WTC11 (cell line): Measurements from ENCODE around the gene ANKRD11. TPM values are rescaled to one million over a fixed set of nuclear protein-coding genes. Genes with fewer than 3 reads are reported as not detected.
A peak's percentile ranks its signal among the peaks of the same experiment; 100 is the strongest.

Experiments used
- ATAC-seq: fragments of 200-7000 bp; cut with Tn5 transposase; 2 replicates; pipeline ENCODE4 v1.10.0; 2021; ENCODE audit warnings: mild to moderate bottlenecking, moderate library complexity
- CTCF ChIA-PET: fragments of 300-600 bp; sonication (Branson Sonifier 250); formaldehyde crosslinking; loops from one replicate; lab custom pipeline; 2021; ENCODE audit warnings: antibody characterized with exemption; lab: Charles Lee
- POLR2A ChIA-PET: fragments of 350-600 bp; sonication (Branson Sonifier 250); formaldehyde crosslinking; loops from one replicate; lab custom pipeline; 2021; ENCODE audit warnings: antibody characterized with exemption; lab: Charles Lee
- DNase-seq: peaks from one replicate; pipeline ENCODE4 v3.0.0; 2021; ENCODE audit warnings: low spot score
- H3K27ac Mint-ChIP-seq: 2 replicates; pipeline ENCODE4 v1.8.0; 2021; ENCODE audit warnings: mixed read lengths
- H3K27me3 Mint-ChIP-seq: 2 replicates; pipeline ENCODE4 v1.8.0; 2021; ENCODE audit warnings: low read depth, mild to moderate bottlenecking, moderate library complexity, mixed read lengths
- H3K36me3 Mint-ChIP-seq: 2 replicates; pipeline ENCODE4 v1.8.0; 2021; ENCODE audit warnings: mixed read lengths
- H3K4me1 Mint-ChIP-seq: 2 replicates; pipeline ENCODE4 v1.8.0; 2022; ENCODE audit warnings: mixed read lengths
- H3K4me3 Mint-ChIP-seq: 2 replicates; pipeline ENCODE4 v1.8.0; 2021; ENCODE audit warnings: mild to moderate bottlenecking, moderate library complexity, mixed read lengths
- H3K9me3 Mint-ChIP-seq: 2 replicates; pipeline ENCODE4 v1.8.0; 2021; ENCODE audit warnings: mixed read lengths
- CBFB ChIP-seq: sonication (generic); formaldehyde crosslinking; IDR thresholded peaks from 2 replicates; pipeline ENCODE4 v1.8.1; 2022; ENCODE audit warnings: mild to moderate bottlenecking, low read depth, missing genetic modification reagents
- CDX4 ChIP-seq: fragments of 250-450 bp; sonication (Bioruptor Pico); IDR thresholded peaks from 2 replicates; pipeline ENCODE4 v1.9.0; 2021; ENCODE audit warnings: moderate library complexity, mild to moderate bottlenecking, inconsistent platforms, borderline replicate concordance
- ESRRA ChIP-seq: sonication (generic); formaldehyde crosslinking; IDR thresholded peaks from 2 replicates; pipeline ENCODE4 v1.8.1; 2022; ENCODE audit warnings: mild to moderate bottlenecking, missing genetic modification reagents, borderline replicate concordance
- MLX ChIP-seq: sonication (generic); formaldehyde crosslinking; IDR thresholded peaks from 2 replicates; pipeline ENCODE4 v1.8.1; 2023; ENCODE audit warnings: mild to moderate bottlenecking, missing genetic modification reagents, moderate library complexity
- MXD4 ChIP-seq: fragments of 250-450 bp; sonication (Bioruptor Pico); IDR thresholded peaks from 2 replicates; pipeline ENCODE4 v1.8.0; 2021; ENCODE audit warnings: mild to moderate bottlenecking, moderate library complexity, borderline replicate concordance
- MYBL2 ChIP-seq: sonication (generic); formaldehyde crosslinking; IDR thresholded peaks from 2 replicates; pipeline ENCODE4 v1.8.1; 2023; ENCODE audit warnings: mild to moderate bottlenecking, moderate library complexity, missing genetic modification reagents
- PRDM15 ChIP-seq: sonication (generic); formaldehyde crosslinking; IDR thresholded peaks from 2 replicates; pipeline ENCODE4 v1.8.0; 2022; ENCODE audit warnings: missing genetic modification reagents
- PREB ChIP-seq: sonication (generic); formaldehyde crosslinking; IDR thresholded peaks from 2 replicates; pipeline ENCODE4 v1.8.1; 2022; ENCODE audit warnings: mild to moderate bottlenecking, missing genetic modification reagents, moderate library complexity, borderline replicate concordance
- TEAD1 ChIP-seq: sonication (generic); formaldehyde crosslinking; IDR thresholded peaks from 2 replicates; pipeline ENCODE4 v1.8.0; 2022; ENCODE audit warnings: mild to moderate bottlenecking, missing genetic modification reagents
- TP53 ChIP-seq: sonication (generic); formaldehyde crosslinking; IDR thresholded peaks from 2 replicates; pipeline ENCODE4 v1.8.1; 2023; ENCODE audit warnings: mild to moderate bottlenecking, missing genetic modification reagents
- USF2 ChIP-seq: sonication (generic); formaldehyde crosslinking; IDR thresholded peaks from 2 replicates; pipeline ENCODE4 v1.8.1; 2023; ENCODE audit warnings: mild to moderate bottlenecking, missing genetic modification reagents, moderate library complexity
- total RNA-seq: library from RNA; stranded (reverse); gene quantifications from 3 replicates; pipeline ENCODE4 v1.2.3, GENCODE V29; 2021
- TF ChIP-seq, protein P1 (sequence below): sonication (generic); formaldehyde crosslinking; IDR thresholded peaks from 2 replicates; pipeline ENCODE4 v1.8.0; 2022; ENCODE audit warnings: mild to moderate bottlenecking, missing genetic modification reagents
- TF ChIP-seq, protein P2 (sequence below): sonication (generic); formaldehyde crosslinking; IDR thresholded peaks from 2 replicates; pipeline ENCODE4 v1.8.0; 2023; ENCODE audit warnings: missing genetic modification reagents, mild to moderate bottlenecking, borderline replicate concordance
- TF ChIP-seq, protein P3 (sequence below): sonication (generic); formaldehyde crosslinking; IDR thresholded peaks from 2 replicates; pipeline ENCODE4 v1.8.0; 2023; ENCODE audit warnings: missing genetic modification reagents
- TF ChIP-seq, protein P4 (sequence below): sonication (generic); formaldehyde crosslinking; IDR thresholded peaks from 2 replicates; pipeline ENCODE4 v1.8.1; 2023; ENCODE audit warnings: mild to moderate bottlenecking, moderate library complexity, missing genetic modification reagents

The ANKRD11 gene
- total RNA-seq, 1 experiment from 2014 or later: 184 TPM

DNA sequence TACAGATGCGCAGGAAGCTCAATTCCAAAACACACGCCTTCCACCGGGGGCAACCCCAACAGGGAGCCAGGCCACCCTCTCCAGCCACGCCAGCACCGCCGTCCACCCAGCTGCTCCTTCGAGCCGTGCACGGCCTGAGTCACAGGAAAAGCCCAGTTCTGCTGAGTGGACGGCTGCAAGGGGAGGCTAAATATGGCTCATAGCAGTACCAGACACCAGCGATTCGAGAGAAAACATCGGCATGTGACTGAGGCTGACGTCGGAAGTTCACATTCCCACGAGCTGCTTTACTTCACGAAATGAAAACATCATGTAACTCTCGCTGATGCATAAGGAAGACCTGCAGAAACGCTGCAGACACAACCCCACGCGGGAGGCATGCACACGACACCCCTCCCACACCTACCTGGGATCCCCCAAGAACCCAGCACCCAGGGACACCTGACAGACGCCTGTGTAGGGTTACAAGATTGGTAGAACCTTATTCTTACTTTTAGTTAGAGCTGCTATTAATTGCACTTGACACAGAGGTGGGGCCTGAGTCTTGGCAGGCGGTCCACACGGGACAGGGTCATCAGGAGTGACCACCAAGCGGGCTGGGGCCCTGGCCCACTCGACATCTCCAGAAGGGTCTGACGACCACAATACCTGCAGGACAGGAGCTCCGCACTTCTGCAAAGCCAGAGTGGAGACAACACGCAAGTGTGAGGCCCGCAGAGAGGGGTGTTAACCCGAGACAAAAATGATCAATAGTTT lies 116.8 kb downstream of the ANKRD11 start:
- H3K27ac Mint-ChIP-seq: peak overlapping the region; percentile 76
- H3K27me3 Mint-ChIP-seq: no peaks in the 10 kb centered on the region
- POLR2A ChIA-PET: interaction anchor here (0.5 to 0.8 kb wide), 2 partner anchors 27 to 51 kb away, joined by 3 to 4 read pairs; no protein-coding TSS in a partner anchor
- ATAC-seq: no peak
- H3K36me3 Mint-ChIP-seq: no peaks in the 10 kb centered on the region
- H3K9me3 Mint-ChIP-seq: no peaks in the 10 kb centered on the region
- peaks cover 81% of the 10 kb centered on the region for H3K4me1 Mint-ChIP-seq
- CTCF ChIA-PET: interaction anchor here (1.0 to 2.0 kb wide), 10 partner anchors 9 to 134 kb away, joined by 3 to 10 read pairs (median 5); partner anchors contain the start of gene SPG7
- H3K4me3 Mint-ChIP-seq: no peak overlapping the region
- TF ChIP-seq MXD4: no peak
- TF ChIP-seq MYBL2 (CRISPR knock-in tag): no peak
- TF ChIP-seq ESRRA (CRISPR knock-in tag): no peak
- TF ChIP-seq USF2: no peak
- TF ChIP-seq, protein P1, sequence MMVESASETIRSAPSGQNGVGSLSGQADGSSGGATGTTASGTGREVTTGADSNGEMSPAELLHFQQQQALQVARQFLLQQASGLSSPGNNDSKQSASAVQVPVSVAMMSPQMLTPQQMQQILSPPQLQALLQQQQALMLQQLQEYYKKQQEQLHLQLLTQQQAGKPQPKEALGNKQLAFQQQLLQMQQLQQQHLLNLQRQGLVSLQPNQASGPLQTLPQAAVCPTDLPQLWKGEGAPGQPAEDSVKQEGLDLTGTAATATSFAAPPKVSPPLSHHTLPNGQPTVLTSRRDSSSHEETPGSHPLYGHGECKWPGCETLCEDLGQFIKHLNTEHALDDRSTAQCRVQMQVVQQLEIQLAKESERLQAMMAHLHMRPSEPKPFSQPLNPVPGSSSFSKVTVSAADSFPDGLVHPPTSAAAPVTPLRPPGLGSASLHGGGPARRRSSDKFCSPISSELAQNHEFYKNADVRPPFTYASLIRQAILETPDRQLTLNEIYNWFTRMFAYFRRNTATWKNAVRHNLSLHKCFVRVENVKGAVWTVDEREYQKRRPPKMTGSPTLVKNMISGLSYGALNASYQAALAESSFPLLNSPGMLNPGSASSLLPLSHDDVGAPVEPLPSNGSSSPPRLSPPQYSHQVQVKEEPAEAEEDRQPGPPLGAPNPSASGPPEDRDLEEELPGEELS: no peak
- TF ChIP-seq PRDM15 (CRISPR knock-in tag): no peak
- TF ChIP-seq, protein P2, sequence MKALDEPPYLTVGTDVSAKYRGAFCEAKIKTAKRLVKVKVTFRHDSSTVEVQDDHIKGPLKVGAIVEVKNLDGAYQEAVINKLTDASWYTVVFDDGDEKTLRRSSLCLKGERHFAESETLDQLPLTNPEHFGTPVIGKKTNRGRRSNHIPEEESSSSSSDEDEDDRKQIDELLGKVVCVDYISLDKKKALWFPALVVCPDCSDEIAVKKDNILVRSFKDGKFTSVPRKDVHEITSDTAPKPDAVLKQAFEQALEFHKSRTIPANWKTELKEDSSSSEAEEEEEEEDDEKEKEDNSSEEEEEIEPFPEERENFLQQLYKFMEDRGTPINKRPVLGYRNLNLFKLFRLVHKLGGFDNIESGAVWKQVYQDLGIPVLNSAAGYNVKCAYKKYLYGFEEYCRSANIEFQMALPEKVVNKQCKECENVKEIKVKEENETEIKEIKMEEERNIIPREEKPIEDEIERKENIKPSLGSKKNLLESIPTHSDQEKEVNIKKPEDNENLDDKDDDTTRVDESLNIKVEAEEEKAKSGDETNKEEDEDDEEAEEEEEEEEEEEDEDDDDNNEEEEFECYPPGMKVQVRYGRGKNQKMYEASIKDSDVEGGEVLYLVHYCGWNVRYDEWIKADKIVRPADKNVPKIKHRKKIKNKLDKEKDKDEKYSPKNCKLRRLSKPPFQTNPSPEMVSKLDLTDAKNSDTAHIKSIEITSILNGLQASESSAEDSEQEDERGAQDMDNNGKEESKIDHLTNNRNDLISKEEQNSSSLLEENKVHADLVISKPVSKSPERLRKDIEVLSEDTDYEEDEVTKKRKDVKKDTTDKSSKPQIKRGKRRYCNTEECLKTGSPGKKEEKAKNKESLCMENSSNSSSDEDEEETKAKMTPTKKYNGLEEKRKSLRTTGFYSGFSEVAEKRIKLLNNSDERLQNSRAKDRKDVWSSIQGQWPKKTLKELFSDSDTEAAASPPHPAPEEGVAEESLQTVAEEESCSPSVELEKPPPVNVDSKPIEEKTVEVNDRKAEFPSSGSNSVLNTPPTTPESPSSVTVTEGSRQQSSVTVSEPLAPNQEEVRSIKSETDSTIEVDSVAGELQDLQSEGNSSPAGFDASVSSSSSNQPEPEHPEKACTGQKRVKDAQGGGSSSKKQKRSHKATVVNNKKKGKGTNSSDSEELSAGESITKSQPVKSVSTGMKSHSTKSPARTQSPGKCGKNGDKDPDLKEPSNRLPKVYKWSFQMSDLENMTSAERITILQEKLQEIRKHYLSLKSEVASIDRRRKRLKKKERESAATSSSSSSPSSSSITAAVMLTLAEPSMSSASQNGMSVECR: no peak
- DNase-seq: no peak

DNA sequence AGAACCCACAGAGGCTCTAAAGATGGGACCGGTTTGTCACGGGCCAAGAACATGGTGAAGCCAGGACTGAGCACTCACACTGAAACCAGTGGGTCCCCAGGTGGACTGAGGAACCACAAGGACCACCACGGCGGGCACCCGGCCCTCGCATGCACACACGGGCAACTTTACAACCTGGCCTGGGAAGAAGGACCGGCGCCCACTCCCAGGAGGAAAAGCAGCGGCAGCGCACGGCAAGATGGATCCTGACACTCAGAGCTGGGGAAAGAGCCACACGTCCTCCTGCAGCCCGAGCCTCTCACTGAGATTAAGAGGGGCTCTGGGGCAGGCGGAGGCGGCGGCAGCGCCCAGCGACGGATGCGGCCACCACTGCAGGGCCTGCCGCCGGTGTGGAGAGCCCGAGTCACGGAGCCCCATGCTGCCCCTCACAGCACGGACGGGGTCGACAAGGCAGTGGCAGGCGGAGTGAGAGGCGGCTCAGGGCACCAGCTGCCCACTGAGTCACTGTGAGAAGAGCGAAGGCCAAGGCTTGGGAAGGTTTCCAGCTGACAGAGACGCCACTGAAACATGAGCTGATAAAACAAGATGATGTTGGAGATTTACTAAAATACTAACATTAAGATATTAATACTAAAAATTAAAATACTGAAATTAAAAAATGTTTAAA lies 118.3 kb downstream of the ANKRD11 start:
- no peak for ATAC-seq
- H3K27me3 Mint-ChIP-seq: no peaks in the 10 kb centered on the region
- H3K4me3 Mint-ChIP-seq: no peak overlapping the region
- peaks cover 76% of the 10 kb centered on the region for H3K4me1 Mint-ChIP-seq
- ChIA-PET CTCF (interaction anchor here (1.1 kb wide), 1 partner anchor 54 kb away, joined by 4 read pairs; no protein-coding TSS in a partner anchor), POLR2A (no interaction called here)
- no peaks in the 10 kb centered on the region for H3K36me3 Mint-ChIP-seq
- peak overlapping the region; percentile 65; the same call in 1 of the 2 replicates for H3K27ac Mint-ChIP-seq
- H3K9me3 Mint-ChIP-seq: no peaks in the 10 kb centered on the region
- DNase-seq: no peak
- TF ChIP-seq CDX4 (CRISPR knock-in tag) (no peak), CBFB (no peak), TP53 (CRISPR knock-in tag) (no peak), TEAD1 (CRISPR knock-in tag) (no peak), PREB (CRISPR knock-in tag) (no peak), MLX (no peak)
- TF ChIP-seq, protein P3, sequence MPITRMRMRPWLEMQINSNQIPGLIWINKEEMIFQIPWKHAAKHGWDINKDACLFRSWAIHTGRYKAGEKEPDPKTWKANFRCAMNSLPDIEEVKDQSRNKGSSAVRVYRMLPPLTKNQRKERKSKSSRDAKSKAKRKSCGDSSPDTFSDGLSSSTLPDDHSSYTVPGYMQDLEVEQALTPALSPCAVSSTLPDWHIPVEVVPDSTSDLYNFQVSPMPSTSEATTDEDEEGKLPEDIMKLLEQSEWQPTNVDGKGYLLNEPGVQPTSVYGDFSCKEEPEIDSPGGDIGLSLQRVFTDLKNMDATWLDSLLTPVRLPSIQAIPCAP (CRISPR knock-in tag): no peak
- TF ChIP-seq, protein P4, sequence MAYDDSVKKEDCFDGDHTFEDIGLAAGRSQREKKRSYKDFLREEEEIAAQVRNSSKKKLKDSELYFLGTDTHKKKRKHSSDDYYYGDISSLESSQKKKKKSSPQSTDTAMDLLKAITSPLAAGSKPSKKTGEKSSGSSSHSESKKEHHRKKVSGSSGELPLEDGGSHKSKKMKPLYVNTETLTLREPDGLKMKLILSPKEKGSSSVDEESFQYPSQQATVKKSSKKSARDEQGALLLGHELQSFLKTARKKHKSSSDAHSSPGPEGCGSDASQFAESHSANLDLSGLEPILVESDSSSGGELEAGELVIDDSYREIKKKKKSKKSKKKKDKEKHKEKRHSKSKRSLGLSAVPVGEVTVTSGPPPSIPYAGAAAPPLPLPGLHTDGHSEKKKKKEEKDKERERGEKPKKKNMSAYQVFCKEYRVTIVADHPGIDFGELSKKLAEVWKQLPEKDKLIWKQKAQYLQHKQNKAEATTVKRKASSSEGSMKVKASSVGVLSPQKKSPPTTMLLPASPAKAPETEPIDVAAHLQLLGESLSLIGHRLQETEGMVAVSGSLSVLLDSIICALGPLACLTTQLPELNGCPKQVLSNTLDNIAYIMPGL: no peak
